T-helper 17 cell (primary cell): Measurements from ENCODE around the gene PCDHGB3. TPM values are rescaled to one million over a fixed set of nuclear protein-coding genes. Genes with fewer than 3 reads are reported as not detected.
A peak's percentile ranks its signal among the peaks of the same experiment; 100 is the strongest.
"Not testable (repeated sequence)": the region's sequence is repeated elsewhere in the genome, so short reads cannot be mapped to it uniquely, and the experiment has no call there.

Source experiments
- ATAC-seq: fragments of 150-1000 bp; cut with Tn5 transposase; 2 replicates; pipeline ENCODE4 v1.10.0; 2021; ENCODE audit warnings: mild to moderate bottlenecking, moderate library complexity
- DNase-seq, 3 donors: peaks; one replicate each; pipeline versions ENCODE4 v3.0.0 to v3.0.0-alpha.2; 2020 to 2021
- H3K9me3 ChIP-seq: one replicate; pipeline ENCODE4 v1.7.0; 2013; ENCODE audit warnings: low read length, mild to moderate bottlenecking; ENCODE audit not compliant: control insufficient read depth, poor library complexity, severe bottlenecking
- H3K27ac Mint-ChIP-seq: one replicate; pipeline ENCODE4 v1.8.0; 2022; ENCODE audit warnings: mild to moderate bottlenecking, moderate library complexity, mixed read lengths
- H3K27me3 Mint-ChIP-seq: one replicate; pipeline ENCODE4 v1.8.0; 2022; ENCODE audit warnings: mixed read lengths
- H3K36me3 Mint-ChIP-seq: one replicate; pipeline ENCODE4 v1.8.0; 2022; ENCODE audit warnings: low read depth, mixed read lengths
- H3K4me1 Mint-ChIP-seq: one replicate; pipeline ENCODE4 v1.8.0; 2022; ENCODE audit warnings: mild to moderate bottlenecking, mixed read lengths
- H3K4me3 Mint-ChIP-seq: one replicate; pipeline ENCODE4 v1.8.0; 2022; ENCODE audit warnings: mild to moderate bottlenecking, moderate library complexity, mixed read lengths
- total RNA-seq, 4 donors: library from RNA in 2 of 4; stranded (reverse) in 2 of 4; gene quantifications; one replicate each; pipeline ENCODE4 v1.2.3 and lab custom pipeline; 2022 to 2026

The PCDHGB3 gene
- total RNA-seq (under 1 TPM; 0.13 to 0.32 TPM), total RNA-seq (lab: John Stamatoyannopoulos, UW) (0 to 0.75 reads per million in 2 donors)

- Mint-ChIP-seq H3K36me3 (peaks cover 5% of the 10 kb centered on the region), H3K27me3 (peaks cover 41% of the 10 kb centered on the region), H3K4me3 (peak within 1 kb of the TSS; percentile 82), H3K27ac (no peak within 1 kb of the TSS), H3K4me1 (no peaks in the 10 kb centered on the region)
- peaks cover 12% of the 10 kb centered on the region for H3K9me3 ChIP-seq
- DNase-seq (no peak), ATAC-seq (peak; percentile 83)
Observed at GRCh38 chr5:141369994-141370848, at the start of gene PCDHGB3. TSS of gene PCDHGB3 (plus strand) at chr5:141370242. CDS start at chr5:141370395, 153 bp downstream.

DNA sequence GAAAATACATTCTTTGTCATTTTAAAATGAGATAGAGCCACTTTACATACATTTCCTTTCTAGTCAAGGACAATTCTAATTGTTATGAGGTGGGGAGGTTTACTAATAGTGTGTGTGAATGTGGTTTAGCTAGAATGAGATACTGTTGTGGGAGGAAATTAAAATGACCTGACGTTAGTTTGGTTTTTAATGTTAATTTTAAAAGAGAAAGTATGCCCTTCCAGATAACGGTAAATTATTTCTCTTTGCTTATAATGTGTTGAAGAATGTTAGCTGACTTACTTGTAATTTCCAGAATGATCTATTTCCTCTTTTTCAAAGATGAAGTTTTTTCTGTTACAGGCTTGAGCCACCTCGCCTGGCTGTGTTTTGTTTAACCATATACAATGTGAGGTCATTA, 47.8 kb upstream of the PCDHGB3 start:
- peaks cover 23% of the 10 kb centered on the region for H3K9me3 ChIP-seq
- H3K36me3 Mint-ChIP-seq = peaks cover 8% of the 10 kb centered on the region
- no peak overlapping the region for H3K4me3 Mint-ChIP-seq
- H3K27ac Mint-ChIP-seq = no peak overlapping the region
- DNase-seq (no peak), ATAC-seq (no peak)
- peaks cover 10% of the 10 kb centered on the region for H3K4me1 Mint-ChIP-seq
- H3K27me3 Mint-ChIP-seq = peaks cover 4% of the 10 kb centered on the region

GRCh38 chr5:141326088-141326854, 43.8 kb upstream of the PCDHGB3 start:
- DNase-seq = peak; percentile 18 to 50 (median 45)
- H3K4me1 Mint-ChIP-seq = no peaks in the 10 kb centered on the region
- H3K27ac Mint-ChIP-seq = peak overlapping the region; percentile 66
- peaks cover 8% of the 10 kb centered on the region for H3K9me3 ChIP-seq
- ATAC-seq = peak; percentile 95
- H3K27me3 Mint-ChIP-seq = peaks cover 19% of the 10 kb centered on the region
- H3K36me3 Mint-ChIP-seq = no peaks in the 10 kb centered on the region
- peak overlapping the region; percentile 89 for H3K4me3 Mint-ChIP-seq

GRCh38 chr5:141328231-141328630, 41.8 kb upstream of the PCDHGB3 start:
- ATAC-seq (no peak), DNase-seq (no peak)
- H3K4me3 Mint-ChIP-seq = no peak overlapping the region
- H3K27me3 Mint-ChIP-seq = peaks cover 23% of the 10 kb centered on the region
- no peaks in the 10 kb centered on the region for H3K36me3 Mint-ChIP-seq
- no peak overlapping the region for H3K27ac Mint-ChIP-seq
- no peaks in the 10 kb centered on the region for H3K4me1 Mint-ChIP-seq
- peaks cover 14% of the 10 kb centered on the region for H3K9me3 ChIP-seq

- Mint-ChIP-seq H3K27ac (no peak within 1 kb of the TSS), H3K36me3 (peaks cover 2% of the 10 kb centered on the region), H3K4me1 (no peaks in the 10 kb centered on the region), H3K4me3 (no peak within 1 kb of the TSS), H3K27me3 (peaks cover 29% of the 10 kb centered on the region)
- H3K9me3 ChIP-seq = peaks cover 18% of the 10 kb centered on the region
- DNase-seq (no peak), ATAC-seq (peak; percentile 53)
Observed at GRCh38 chr5:141330299-141331080, 39.6 kb upstream of the PCDHGB3 start, which contains the start of gene PCDHGA1. TSS of gene PCDHGA1 (plus strand) at chr5:141330514.

- peaks cover 24% of the 10 kb centered on the region for H3K27me3 Mint-ChIP-seq
- not testable (repeated sequence) for H3K36me3 Mint-ChIP-seq, ATAC-seq, H3K4me3 Mint-ChIP-seq, H3K27ac Mint-ChIP-seq, DNase-seq, H3K4me1 Mint-ChIP-seq
- peaks cover 20% of the 10 kb centered on the region for H3K9me3 ChIP-seq
Observed at GRCh38 chr5:141332571-141332970, 37.5 kb upstream of the PCDHGB3 start.

- Mint-ChIP-seq H3K36me3 (peaks cover 3% of the 10 kb centered on the region), H3K27me3 (peaks cover 12% of the 10 kb centered on the region), H3K4me3 (no peak within 1 kb of the TSS), H3K4me1 (no peaks in the 10 kb centered on the region), H3K27ac (no peak within 1 kb of the TSS)
- ATAC-seq (no peak), DNase-seq (no peak)
- H3K9me3 ChIP-seq = peaks cover 22% of the 10 kb centered on the region
Observed at GRCh38 chr5:141338538-141339306, 31.3 kb upstream of the PCDHGB3 start, which contains the start of gene PCDHGA2. TSS of gene PCDHGA2 (plus strand) at chr5:141338760.

GRCh38 chr5:141340781-141341354, 29.2 kb upstream of the PCDHGB3 start:
- H3K27me3 Mint-ChIP-seq = peaks cover 11% of the 10 kb centered on the region
- not testable (repeated sequence) for H3K36me3 Mint-ChIP-seq, H3K4me1 Mint-ChIP-seq, H3K27ac Mint-ChIP-seq, DNase-seq, H3K4me3 Mint-ChIP-seq, ATAC-seq
- peaks cover 28% of the 10 kb centered on the region for H3K9me3 ChIP-seq

DNA sequence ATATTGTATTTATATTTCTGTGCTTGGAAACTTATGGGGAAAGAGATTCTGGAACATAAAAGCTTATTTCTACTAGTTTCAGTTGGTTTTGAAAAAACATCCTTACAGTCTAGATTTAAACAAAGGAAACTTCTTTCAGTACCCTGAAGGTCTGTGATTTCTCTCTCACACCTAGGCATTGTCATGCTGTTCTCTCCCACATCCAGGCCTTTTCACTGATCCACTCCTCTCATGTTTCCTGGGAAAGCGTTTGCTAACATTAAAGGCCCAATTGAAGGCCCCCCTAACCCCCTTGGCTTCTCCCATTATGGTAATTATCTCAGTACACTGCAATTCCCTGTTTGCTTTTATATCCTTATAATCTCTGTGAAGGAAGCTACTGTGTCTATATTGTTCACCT, 27.3 kb upstream of the PCDHGB3 start:
- Mint-ChIP-seq H3K27me3 (peaks cover 11% of the 10 kb centered on the region), H3K4me1 (no peaks in the 10 kb centered on the region), H3K36me3 (peaks cover 2% of the 10 kb centered on the region), H3K4me3 (no peak overlapping the region), H3K27ac (no peak overlapping the region)
- ATAC-seq (no peak), DNase-seq (no peak)
- peaks cover 25% of the 10 kb centered on the region for H3K9me3 ChIP-seq

DNA sequence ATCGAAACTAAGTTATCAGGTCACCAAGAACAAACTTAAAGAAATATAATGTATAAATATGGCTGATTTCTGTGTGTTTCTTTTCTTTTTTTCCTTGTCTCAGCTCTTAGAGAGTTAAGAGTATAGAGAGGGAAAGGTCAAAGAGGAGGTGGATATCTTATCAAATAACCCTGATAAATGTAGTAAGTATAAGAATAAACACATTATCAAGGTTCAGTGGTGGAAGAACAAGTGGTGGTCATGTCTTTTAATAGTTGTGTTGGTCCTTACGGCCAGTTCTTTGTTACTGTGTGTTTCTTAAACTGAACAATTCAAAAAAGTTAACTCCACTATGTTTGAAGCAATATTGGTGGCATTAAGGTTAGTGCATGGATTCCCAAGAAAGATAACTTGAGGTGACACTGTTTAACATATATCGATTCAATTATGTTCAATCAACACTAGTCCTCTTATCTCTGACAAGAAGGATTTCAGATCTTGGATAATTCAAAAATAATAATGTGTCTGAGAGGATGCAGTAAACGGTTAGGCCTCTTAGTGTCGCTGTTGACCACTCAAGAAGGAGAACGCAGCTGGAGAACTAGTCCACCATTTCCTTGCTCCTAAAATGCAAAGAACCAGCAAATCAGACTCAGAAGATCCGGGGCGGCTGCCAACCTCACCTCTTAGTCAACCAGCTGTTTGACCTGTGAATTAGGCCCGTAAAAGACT, 26.6 kb upstream of the PCDHGB3 start, which contains the start of gene PCDHGA3:
TSS of gene PCDHGA3 (plus strand) at position 588 of the 711 bp plus-strand sequence. CDS start 205 bp downstream, outside the sequence.
- peaks cover 2% of the 10 kb centered on the region for H3K36me3 Mint-ChIP-seq
- DNase-seq = no peak
- no peaks in the 10 kb centered on the region for H3K4me1 Mint-ChIP-seq
- no peak for ATAC-seq
- peak within 1 kb of the TSS; percentile 58 for H3K4me3 Mint-ChIP-seq
- no peak within 1 kb of the TSS for H3K27ac Mint-ChIP-seq
- peaks cover 25% of the 10 kb centered on the region for H3K9me3 ChIP-seq
- peaks cover 9% of the 10 kb centered on the region for H3K27me3 Mint-ChIP-seq

GRCh38 chr5:141343953-141344463, 26.0 kb upstream of the PCDHGB3 start:
- no peaks in the 10 kb centered on the region for H3K4me1 Mint-ChIP-seq
- no peak overlapping the region for H3K27ac Mint-ChIP-seq

More at GRCh38 chr5:141343953-141344463, 26.0 kb upstream of the PCDHGB3 start:
- Mint-ChIP-seq H3K36me3 (peaks cover 2% of the 10 kb centered on the region), H3K27me3 (peaks cover 4% of the 10 kb centered on the region), H3K4me3 (peak overlapping the region; percentile 58)
- DNase-seq = no peak
- peaks cover 19% of the 10 kb centered on the region for H3K9me3 ChIP-seq
- no peak for ATAC-seq
